GM12891 (cell line): ENCODE measurements around the gene MUSTN1.

Experiments used
- PAX5 ChIP-seq: IDR thresholded peaks from 2 replicates; pipeline ENCODE4 v1.6.1; 2011; ENCODE audit warnings: low read length, moderate library complexity, mild to moderate bottlenecking; ENCODE audit not compliant: insufficient read depth, severe bottlenecking
- POLR2A ChIP-seq: IDR thresholded peaks from 2 replicates; pipeline ENCODE4 v1.6.1; 2011; ENCODE audit warnings: low read depth, low read length, control low read depth
- POLR2AphosphoS5 ChIP-seq: IDR thresholded peaks from 2 replicates; pipeline ENCODE4 v1.6.1; 2011; ENCODE audit warnings: low read depth, low read length, control low read depth
- POU2F2 ChIP-seq: IDR thresholded peaks from 2 replicates; pipeline ENCODE4 v1.6.1; 2011; ENCODE audit warnings: low read depth, mild to moderate bottlenecking, control low read depth, low read length, moderate library complexity
- TAF1 ChIP-seq: IDR thresholded peaks from 2 replicates; pipeline ENCODE4 v1.6.1; 2011; ENCODE audit warnings: low read depth, low read length, control low read depth

DNA sequence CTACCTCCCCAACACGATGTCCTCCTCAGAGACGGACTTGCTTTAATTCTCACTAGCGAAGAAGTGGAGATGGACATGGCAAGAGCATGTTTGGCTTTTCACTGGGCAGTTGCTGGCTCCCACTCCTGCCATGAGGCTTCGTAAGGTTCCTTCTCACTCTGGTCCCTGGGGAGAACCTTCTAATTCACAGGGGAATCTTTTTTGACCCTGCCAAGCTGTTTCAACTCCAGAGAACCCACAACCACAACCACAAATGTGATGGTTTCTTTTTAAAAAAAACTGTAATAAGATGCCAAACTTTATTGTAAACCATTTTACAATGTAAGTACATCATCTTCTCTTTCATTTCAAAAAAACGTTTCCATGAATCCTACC, 1.6 kb upstream of the MUSTN1 start:
- no peak for TF ChIP-seq POU2F2
- TF ChIP-seq POLR2A: no peak
- TF ChIP-seq TAF1: no peak
- TF ChIP-seq POLR2AphosphoS5: no peak
- TF ChIP-seq PAX5: no peak
